ENCODE measurements around the gene VAC14.

Gene VAC14

DNA sequence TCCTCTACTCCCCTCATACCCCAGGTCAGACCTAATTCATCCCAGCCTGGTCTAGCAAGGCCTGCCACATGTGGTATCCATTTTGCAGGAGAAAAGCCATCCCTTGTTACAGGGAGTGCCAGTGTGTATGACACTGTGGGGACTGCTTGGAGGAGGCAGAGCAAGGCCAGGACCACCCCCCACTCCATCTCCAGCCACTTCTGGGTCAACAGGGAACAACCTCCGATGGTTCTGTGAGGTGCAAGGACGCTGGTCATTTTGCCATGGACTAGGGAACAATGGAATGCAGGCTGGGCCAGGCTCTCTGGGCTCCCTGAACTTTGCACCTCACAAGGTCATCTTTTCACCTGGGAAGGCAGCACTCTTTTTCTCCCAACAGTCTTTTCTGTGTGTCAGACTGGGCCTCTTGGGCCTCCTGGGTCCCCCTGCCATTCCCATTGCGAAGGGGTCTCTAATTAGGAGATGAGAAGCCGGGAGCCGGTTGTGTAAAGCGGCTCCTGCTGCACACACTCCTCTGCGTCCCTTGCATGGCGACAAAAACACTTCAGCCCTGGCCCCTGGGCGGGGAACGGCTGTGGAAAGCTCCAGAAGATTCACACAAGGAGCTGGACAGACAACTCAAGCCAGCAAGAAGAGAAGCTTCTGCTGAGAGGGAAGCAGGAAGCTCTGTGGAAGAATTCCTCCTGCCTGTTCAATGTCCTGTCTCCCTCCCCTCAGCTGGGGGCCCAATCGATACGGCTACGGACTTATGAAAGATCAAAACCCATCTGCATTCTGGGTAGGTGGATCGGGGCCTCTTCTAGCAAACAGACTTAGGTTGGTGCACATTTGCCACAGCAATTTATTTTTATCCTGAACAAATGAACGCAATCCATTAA is 76.6 kb downstream of the VAC14 start:
- no peak for DNase-seq (ENCODE audit: low spot score)

DNA sequence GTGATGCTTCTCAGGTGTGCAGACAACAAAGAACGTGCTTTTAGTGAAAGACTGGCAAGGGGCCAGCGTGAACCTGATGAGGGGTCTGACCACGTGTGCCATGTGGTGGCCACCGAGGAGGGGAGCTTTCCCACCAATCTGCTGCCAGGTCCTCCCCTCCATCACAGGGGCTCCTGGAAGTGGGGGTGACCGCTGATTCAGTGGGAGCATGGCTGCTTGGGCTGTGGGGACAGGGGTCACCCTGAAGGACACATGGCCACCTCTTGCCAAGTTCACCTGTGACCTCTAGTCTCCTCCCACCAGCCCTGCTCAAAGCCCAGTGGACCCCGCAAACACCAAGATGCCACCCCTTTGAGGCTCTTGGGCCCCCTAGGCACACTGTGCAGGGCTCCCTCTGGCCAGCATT is 77.2 kb downstream of the VAC14 start:
- no peak for DNase-seq (ENCODE audit: low spot score)

- DNase-seq (ENCODE audit: low spot score), result no peak
Observed at GRCh38 chr16:70721202-70721963, 79.6 kb downstream of the VAC14 start.

- no peak for DNase-seq (ENCODE audit: low spot score)
Observed at GRCh38 chr16:70720425-70721201, 80.3 kb downstream of the VAC14 start.

DNA sequence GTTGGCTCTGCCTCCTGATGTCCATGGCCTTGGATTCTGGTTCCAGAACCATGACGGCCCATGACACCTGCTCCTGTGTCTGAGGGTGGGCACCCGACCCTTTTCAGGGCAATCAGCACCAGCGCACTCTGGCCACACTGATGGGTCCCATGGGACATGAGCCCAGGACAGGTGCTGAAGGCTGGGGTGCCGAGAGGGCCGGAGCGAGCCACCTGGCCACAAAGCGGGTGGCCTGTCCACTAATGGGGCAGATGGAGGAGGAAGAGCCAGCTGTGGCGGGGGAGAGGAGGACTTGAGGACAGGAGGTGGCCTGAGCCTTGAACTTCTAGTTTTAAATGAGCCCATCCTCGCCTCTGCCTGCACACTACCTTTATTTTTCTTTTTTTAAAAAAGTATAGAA is 83.9 kb downstream of the VAC14 start:
- no peak for DNase-seq (ENCODE audit: low spot score)

DNA sequence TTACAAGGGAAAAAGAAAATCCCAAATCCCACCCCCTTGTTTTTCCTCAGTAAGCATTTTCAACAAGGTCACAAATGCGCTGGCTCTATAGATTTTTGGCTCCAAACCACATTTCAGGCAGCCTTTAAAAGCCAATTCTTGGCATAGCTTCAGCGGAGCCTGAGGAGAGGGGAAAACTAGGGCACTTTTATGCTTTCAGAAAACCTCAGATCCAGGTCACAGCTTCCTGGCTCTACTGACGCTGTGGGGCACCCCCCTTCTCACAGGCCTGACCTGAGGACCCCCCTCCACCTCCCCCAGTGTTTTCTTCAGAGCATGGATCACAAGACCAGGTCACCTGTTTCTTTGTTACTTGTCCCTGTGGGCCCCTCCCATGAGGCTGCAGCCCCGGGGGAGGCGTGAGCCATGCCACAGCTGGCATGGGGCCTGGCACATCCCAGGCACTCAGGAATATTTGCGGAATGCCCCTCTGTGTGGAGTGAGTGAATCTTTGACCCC is 85.0 kb downstream of the VAC14 start:
- DNase-seq (ENCODE audit: low spot score), result peak; percentile 88

DNA sequence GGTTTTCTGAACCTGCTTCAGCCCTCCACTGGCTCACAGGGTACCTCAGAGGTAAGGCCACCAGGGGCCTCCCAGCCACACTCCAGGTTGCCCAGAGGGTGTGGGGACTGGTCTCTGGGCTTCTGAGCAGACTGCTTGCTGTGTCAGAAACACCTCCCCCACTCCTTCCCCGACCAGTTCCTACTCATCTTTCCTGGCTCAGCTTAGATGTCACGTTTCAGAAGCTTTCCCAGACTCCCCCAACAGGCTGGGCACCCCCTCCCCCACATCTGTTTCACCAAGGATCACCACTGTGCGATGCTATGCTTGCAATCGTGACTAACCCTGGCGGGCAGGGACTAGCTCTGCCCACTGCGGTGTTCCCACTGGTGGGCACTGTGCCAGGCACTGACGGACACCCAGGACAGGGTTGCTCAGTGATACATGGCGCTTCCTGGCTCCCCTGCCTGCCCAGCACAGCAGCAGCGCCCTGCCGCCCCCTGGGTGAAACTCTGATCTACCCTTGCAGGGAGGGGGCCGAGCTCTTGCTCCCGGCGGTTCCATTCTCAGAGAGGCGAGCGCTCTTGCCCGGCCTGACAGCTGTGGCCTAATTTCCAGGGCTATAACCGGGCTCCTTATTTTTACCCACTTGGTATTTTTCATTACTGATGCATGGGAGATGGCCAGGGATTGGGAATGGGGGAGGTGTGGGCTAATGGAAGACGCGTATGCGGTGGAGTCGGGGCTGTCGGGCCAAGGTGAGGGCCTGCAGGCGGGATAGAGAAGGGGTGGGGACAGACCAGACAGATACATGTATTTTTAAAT is 85.7 kb downstream of the VAC14 start:
- peak; percentile 89 for DNase-seq (ENCODE audit: low spot score)

DNA sequence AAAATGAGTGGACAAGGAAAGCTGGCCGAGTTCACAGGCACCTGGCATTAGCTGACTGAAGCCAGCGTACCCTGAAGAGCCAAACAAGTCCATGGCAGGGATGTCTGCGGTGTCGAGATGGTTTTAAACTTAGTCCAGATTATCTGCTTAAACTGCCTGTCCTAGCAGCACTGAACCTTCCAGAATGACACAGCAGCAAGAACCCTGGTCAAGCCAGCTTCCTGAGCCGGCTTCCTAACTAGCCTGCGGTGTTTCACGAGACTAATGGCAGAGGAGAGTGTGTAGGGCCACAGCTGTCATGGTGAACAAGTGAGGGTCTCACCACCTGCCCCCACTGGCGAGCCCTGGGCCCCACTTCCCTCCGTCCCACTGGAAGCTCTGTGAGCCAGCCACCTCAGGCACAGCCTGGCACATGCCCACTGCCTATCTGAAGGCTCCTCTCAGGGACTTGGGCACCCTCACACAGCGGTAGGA is 86.3 kb downstream of the VAC14 start:
- DNase-seq (ENCODE audit: low spot score), result peak; percentile 72

GRCh38 chr16:70713824-70714223 is 87.1 kb downstream of the VAC14 start:
- DNase-seq (ENCODE audit: low spot score), result no peak

GRCh38 chr16:70713342-70713741 is 87.6 kb downstream of the VAC14 start:
- DNase-seq (ENCODE audit: low spot score), result no peak

DNA sequence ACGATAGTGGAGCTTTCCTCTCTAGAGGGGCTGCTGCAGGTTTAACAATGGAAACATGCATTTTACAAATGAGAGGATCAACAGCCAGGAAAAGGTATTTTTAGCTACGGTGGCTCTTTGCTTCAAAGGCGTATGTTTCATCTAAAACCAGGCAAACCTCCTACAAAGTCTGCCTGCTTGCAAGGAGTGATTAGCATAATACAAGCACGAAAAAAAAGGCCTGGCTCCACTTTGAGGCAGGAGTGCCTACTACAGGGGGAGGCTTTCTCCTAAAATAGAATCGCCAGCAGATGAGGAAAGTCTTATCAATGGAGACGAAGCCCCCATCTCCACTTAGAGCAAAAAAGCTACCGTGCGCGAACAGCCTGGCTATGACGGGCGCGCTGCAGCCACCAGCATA is 88.0 kb downstream of the VAC14 start:
- peak; percentile 61 for DNase-seq (ENCODE audit: low spot score)

DNA sequence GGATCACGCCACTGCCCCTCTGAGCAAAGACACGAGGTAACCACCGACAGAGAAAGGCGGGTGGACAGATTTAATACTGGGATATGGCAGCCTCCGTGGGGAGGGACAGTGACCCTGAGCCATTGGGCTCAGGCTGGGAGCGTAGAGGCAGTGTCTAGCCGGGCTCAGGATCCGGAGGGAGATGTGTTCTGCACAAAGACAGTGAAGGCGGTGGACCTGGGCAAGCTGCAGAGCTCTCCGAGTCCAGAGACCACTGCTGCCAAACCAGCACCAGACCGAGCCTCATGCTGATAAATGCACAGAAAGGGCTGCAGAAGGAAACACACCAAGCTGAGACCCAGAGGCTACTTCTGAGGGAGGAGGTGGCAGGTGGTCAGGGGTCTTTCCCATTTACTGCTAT is 88.6 kb downstream of the VAC14 start:
- DNase-seq (ENCODE audit: low spot score), result peak; percentile 53

GRCh38 chr16:70711211-70712031 is 89.5 kb downstream of the VAC14 start:
- peak; percentile 44 for DNase-seq (ENCODE audit: low spot score)

DNA sequence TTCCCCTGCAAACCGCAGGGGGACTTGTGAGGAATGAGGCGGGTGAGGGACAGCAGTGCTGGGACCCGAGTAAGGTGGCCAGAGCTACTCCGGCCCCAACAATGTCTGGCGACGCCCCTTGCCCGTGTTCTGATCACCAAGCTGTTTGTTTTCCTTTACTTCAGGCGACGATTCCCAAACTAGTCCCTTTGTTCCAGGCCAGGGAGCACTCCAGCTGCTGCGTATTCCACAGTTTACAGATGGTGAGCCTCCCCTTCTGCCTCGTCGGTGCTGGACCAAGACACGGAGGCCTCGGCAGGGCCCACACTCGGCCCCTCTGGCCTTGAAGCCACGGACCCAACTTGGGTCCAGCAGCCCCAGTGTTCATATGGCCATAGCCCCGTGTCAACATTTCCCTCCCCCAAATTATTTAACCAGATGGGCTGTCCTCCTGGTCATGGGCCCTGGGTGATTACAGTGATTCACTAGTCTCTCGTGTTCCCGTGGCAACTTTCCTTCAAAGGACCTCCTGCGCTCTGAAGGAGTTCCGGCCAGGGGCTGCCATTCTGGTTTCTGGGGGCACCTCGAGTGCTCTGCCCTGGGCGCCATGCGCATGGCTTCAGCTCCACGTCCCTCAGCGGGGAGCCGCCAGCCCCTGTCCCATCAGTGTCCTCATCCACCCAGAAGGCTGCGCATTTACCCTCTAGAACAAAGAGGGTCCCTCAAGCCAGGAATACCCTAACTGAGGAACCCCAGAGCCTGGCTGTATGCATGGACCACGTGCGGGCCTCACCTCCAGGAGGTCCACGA is 90.3 kb downstream of the VAC14 start:
- DNase-seq (ENCODE audit: low spot score), result no peak

DNA sequence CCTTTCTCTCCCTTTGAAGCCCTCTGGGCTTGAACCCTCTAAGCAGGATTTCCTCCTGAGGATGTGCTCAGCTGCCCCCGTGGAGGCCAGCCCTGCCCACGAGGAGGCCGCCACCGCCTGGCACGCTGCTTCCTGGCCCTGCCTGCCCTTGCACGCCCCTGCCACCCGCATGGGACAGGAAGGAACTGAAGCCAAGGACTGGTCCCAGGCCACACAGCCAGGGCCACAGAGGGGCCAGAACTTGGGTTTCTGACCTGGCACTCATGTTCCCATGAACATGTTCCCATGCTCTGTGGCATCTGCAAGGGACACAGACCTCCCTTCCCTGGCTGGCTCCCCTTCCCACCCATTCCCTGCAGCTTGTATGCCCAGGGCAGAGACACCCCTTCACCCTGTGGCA is 91.0 kb downstream of the VAC14 start:
- no peak for DNase-seq (ENCODE audit: low spot score)

DNA sequence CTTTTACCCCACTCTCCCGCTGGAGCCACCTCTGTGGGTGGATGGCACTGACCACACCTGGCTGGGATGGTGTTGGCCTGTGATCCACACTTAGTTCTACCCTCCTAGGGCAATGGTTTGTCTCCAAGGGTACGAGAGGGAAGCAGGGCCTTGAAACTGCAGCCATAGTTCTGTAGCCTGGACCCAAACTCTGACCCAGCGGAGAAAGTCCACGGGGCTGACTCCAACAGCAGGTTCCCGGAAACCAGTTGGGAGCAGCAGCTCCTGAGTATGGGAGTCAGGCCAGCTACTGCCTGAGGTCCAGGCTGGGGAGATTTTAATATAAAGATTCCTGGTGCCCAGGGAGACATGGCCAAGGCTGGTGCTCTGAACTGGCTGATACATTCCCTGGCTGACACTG is 91.5 kb downstream of the VAC14 start:
- no peak for DNase-seq (ENCODE audit: low spot score)

DNA sequence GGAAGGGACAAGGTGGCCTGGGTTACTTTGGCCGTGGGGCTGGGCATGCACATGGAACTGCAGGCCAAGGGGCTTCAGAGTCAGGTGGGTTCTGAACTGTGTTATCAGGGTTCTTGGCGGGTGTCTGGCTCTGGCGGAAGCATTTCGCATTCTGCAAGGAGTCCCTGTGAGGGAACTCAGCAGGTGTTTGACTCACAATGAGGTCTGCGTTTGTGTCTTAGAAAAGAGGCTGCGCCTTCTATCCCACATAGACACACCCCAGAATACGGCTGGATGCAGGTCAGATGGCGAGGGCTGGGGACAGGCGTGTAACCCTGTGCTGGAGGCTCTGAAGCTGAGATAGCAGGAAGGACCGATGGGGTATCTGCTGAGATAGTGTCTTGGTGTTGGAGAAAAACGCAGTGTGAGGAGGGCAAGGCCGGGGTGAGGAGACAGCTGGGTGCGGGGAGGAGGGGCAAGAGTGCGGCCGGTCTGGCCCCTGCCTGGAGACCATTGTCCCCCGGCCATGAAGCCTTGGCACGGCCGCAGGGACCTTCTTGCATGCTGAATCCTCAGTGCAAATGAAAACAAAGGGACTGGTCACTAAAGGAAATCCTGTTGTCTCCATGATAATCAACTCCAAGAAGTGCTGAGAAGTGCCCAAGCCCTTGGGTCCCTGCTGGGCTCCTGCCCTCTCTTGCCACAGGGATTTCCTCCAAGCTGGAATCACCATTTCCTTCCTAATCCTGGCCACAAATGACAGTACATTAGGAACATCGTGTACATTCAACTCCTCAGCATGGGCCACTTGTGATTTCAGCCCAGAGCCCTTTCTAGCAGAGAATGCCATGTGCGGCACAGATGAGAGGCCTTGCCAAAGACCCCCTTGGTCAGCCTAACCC is 92.4 kb downstream of the VAC14 start:
- peak; percentile 50 for DNase-seq (ENCODE audit: low spot score)

DNA sequence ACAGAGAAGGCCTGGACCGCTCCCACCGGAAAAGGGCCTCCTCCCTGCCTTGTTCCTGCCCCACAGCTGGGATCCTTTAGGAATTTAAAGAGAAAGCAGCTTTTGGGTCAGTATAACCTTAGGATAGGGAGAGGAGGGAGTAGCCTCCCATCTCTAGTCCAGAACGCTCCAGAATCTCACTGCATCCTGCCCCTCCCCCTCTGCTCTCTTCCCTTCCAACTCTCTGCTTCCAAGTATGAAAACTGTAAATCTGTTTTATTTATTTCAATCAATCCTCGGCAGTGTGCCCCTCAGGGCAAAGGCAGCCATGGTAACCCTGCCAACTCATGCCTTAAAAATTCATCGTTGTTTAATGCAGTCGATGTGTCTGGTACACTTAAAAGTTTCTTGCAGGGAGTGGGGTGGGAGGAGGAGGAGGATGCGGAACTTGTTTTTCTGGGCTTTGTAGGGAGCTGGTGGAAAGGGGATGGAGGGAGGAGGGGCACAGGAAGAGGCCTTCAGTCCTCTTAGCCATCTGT is 94.0 kb downstream of the VAC14 start:
- no peak for DNase-seq (ENCODE audit: low spot score)

Measured in cerebellar cortex (tissue), 1 donor.